GM18907 (cell line): ENCODE measurements around the gene DNAAF8.

Experiments used
- ATAC-seq: cut with Tn5 transposase; IDR thresholded peaks from one replicate; pipeline ENCODE4 v1.9.1; 2021; ENCODE audit warnings: mild to moderate bottlenecking, moderate library complexity; ENCODE audit not compliant: unreplicated experiment

Gene DNAAF8

GRCh38 chr16:4797805-4798252 lies 63.5 kb downstream of the DNAAF8 start:
- no peak for ATAC-seq

DNA sequence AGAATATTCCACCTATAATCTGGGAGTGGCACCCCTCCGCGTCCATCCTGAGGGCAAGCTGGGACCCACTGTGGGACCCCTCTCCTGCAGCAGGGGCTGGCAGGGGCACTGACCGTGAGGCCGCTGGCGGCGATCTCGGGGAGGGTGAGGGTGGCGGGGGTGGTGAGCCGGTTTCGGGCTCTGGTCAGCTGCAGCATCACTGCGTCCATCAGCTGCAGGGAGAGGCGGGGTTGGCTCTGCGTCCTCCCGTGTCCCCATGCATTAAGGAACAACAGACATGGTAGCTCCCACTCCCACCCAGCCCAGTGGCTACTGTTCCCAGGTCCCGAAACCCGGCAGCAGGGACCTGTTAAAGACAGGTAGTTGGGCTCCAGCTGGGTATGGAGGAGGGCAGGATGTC lies 64.1 kb downstream of the DNAAF8 start:
- ATAC-seq, result no peak
